AG20443 (cell line): ENCODE results near the gene MIA2.
"Not testable (repeated sequence)": the region's sequence is repeated elsewhere in the genome, so short reads cannot be mapped to it uniquely, and the experiment has no call there.

Source experiments
- DNase-seq: peaks from one replicate; pipeline ENCODE4 v3.0.0; 2012; ENCODE audit warnings: low spot score, mixed read lengths

The MIA2 gene

GRCh38 chr14:39233680-39234326 is at the start of gene MIA2:
MIA2 (plus strand) TSS chr14:39233915; CDS start chr14:39234115, 200 bp downstream.
- no peak for DNase-seq

GRCh38 chr14:39184628-39185255 is 49.0 kb upstream of the MIA2 start:
- DNase-seq: no peak

- no peak for DNase-seq
Observed at GRCh38 chr14:39185256-39186049, 48.3 kb upstream of the MIA2 start.

- DNase-seq: no peak
Observed at GRCh38 chr14:39186941-39187525, 46.7 kb upstream of the MIA2 start.

- no peak for DNase-seq
Observed at GRCh38 chr14:39203659-39204606, 29.8 kb upstream of the MIA2 start.

- DNase-seq: not testable (repeated sequence)
Observed at GRCh38 chr14:39207430-39207829, 26.3 kb upstream of the MIA2 start.

GRCh38 chr14:39211109-39211741 is 22.5 kb upstream of the MIA2 start:
- no peak for DNase-seq

- no peak for DNase-seq
Observed at GRCh38 chr14:39212034-39212433, 21.7 kb upstream of the MIA2 start.

GRCh38 chr14:39212693-39213092 is 21.0 kb upstream of the MIA2 start:
- no peak for DNase-seq

GRCh38 chr14:39217214-39217879 is 16.4 kb upstream of the MIA2 start:
- DNase-seq: no peak

- DNase-seq: no peak
Observed at GRCh38 chr14:39218171-39218769, 15.4 kb upstream of the MIA2 start.

- DNase-seq: peak; percentile 35
Observed at GRCh38 chr14:39219075-39219499, 14.6 kb upstream of the MIA2 start.

- DNase-seq: not testable (repeated sequence)
Observed at GRCh38 chr14:39220473-39220872, 13.2 kb upstream of the MIA2 start.

GRCh38 chr14:39228044-39228443 is 5.7 kb upstream of the MIA2 start:
- no peak for DNase-seq

- no peak for DNase-seq
Observed at GRCh38 chr14:39228509-39229221, 5.0 kb upstream of the MIA2 start.

- DNase-seq: peak; percentile 44
Observed at GRCh38 chr14:39229222-39229543, 4.5 kb upstream of the MIA2 start.

GRCh38 chr14:39229601-39230110 is 4.1 kb upstream of the MIA2 start:
- DNase-seq: no peak

GRCh38 chr14:39230416-39231035 is 3.2 kb upstream of the MIA2 start:
- DNase-seq: no peak
